Neural progenitor cell (in vitro differentiated cells): ENCODE data around the gene EME2.

ENCODE experiments used
- CTCF ChIP-seq: fragments of 200-600 bp; sonication (generic); IDR thresholded peaks from 2 replicates; pipeline ENCODE4 v1.5.1; 2017; ENCODE audit warnings: antibody characterized with exemption, mild to moderate bottlenecking
- EZH2 ChIP-seq: fragments of 200-600 bp; sonication (generic); IDR thresholded peaks from 2 replicates; pipeline ENCODE4 v1.6.1; 2017; ENCODE audit warnings: antibody characterized with exemption, mild to moderate bottlenecking, moderate library complexity
- EZH2phosphoT487 ChIP-seq: fragments of 200-600 bp; sonication (generic); IDR thresholded peaks from 2 replicates; pipeline ENCODE4 v1.6.1; 2017; ENCODE audit warnings: antibody characterized with exemption

- TF ChIP-seq CTCF (no peak), EZH2phosphoT487 (no peak), EZH2 (no peak)
Measured at GRCh38 chr16:1734816-1735215, 37.8 kb upstream of the EME2 start.
